Mesendoderm (in vitro differentiated cells): ENCODE data around the gene GAK.

Experiments
- DNase-seq: peaks from one replicate; pipeline ENCODE4 v3.0.0; 2013
- H2AK5ac ChIP-seq: 2 replicates; pipeline ENCODE4 v1.6.1; 2013; ENCODE audit warnings: low read length, inconsistent platforms
- H2BK120ac ChIP-seq: 2 replicates; pipeline ENCODE4 v1.6.1; 2013; ENCODE audit warnings: low read depth, mild to moderate bottlenecking, low read length, moderate library complexity, mixed read lengths
- H2BK15ac ChIP-seq: replicated peaks from 2 replicates; pipeline ENCODE4 v1.6.1; 2013; ENCODE audit warnings: low read depth, mild to moderate bottlenecking, moderate library complexity
- H2BK5ac ChIP-seq: 2 replicates; pipeline ENCODE4 v1.6.1; 2013; ENCODE audit warnings: low read length, inconsistent platforms
- H3K18ac ChIP-seq: 2 replicates; pipeline ENCODE4 v1.6.1; 2013; ENCODE audit warnings: mild to moderate bottlenecking, low read length, mixed read lengths
- H3K23ac ChIP-seq: one replicate; pipeline ENCODE4 v1.6.1; 2013; ENCODE audit warnings: low read length
- H3K27ac ChIP-seq: 2 replicates; pipeline ENCODE4 v1.5.1; 2013; ENCODE audit warnings: low read depth, mild to moderate bottlenecking, inconsistent platforms, low read length, moderate library complexity
- H3K27me3 ChIP-seq: 2 replicates; pipeline ENCODE4 v1.6.1; 2013; ENCODE audit warnings: low read length, control low read depth, mild to moderate bottlenecking, inconsistent platforms; ENCODE audit not compliant: insufficient read depth, poor library complexity
- H3K36me3 ChIP-seq: 2 replicates; pipeline ENCODE4 v1.6.1; 2013; ENCODE audit warnings: low read length, inconsistent platforms; ENCODE audit not compliant: control insufficient read depth, insufficient read depth
- H3K4ac ChIP-seq: one replicate; pipeline ENCODE4 v1.6.1; 2013; ENCODE audit warnings: low read depth, mild to moderate bottlenecking, low read length, moderate library complexity
- H3K4me1 ChIP-seq: 2 replicates; pipeline ENCODE4 v1.6.1; 2013; ENCODE audit warnings: low read depth, low read length, inconsistent platforms; ENCODE audit not compliant: control insufficient read depth
- H3K4me2 ChIP-seq: 2 replicates; pipeline ENCODE4 v1.6.1; 2013; ENCODE audit warnings: low read length
- H3K4me3 ChIP-seq: 2 replicates; pipeline ENCODE4 v1.5.1; 2013; ENCODE audit warnings: mild to moderate bottlenecking, low read length
- H3K56ac ChIP-seq: one replicate; pipeline ENCODE4 v1.6.1; 2013; ENCODE audit warnings: low read length
- H3K79me1 ChIP-seq: 2 replicates; pipeline ENCODE4 v1.6.1; 2013; ENCODE audit warnings: low read length, inconsistent platforms
- H3K79me2 ChIP-seq: 2 replicates; pipeline ENCODE4 v1.6.1; 2013; ENCODE audit warnings: mild to moderate bottlenecking, low read length; ENCODE audit not compliant: control insufficient read depth, insufficient read depth
- H3K9ac ChIP-seq: 2 replicates; pipeline ENCODE4 v1.6.1; 2013; ENCODE audit warnings: low read length, inconsistent platforms
- H4K5ac ChIP-seq: one replicate; pipeline ENCODE4 v1.6.1; 2013; ENCODE audit warnings: low read length
- H4K8ac ChIP-seq: one replicate; pipeline ENCODE4 v1.6.1; 2013; ENCODE audit warnings: low read depth, mild to moderate bottlenecking, control low read depth, low read length, moderate library complexity
- WGBS: extraction: QIAGEN DNeasy Blood & Tissue Kit; methylation state at CpG from one replicate; pipeline ENCODE4 v1.1.7; 2013; ENCODE audit warnings: low lambda C conversion rate, missing lambda C conversion rate; ENCODE audit not compliant: insufficient coverage; ENCODE audit errors: extremely low coverage; 5-methylcytosine and 5-hydroxymethylcytosine counted together

The GAK gene

GRCh38 chr4:914531-914930 is 17.6 kb downstream of the GAK start:
- H3K4me3 ChIP-seq: no peak overlapping the region
- no CpG with 5 or more reads among the region's 21 CpGs for WGBS
- H2AK5ac ChIP-seq: no peak overlapping the region
- no peak overlapping the region for H3K27ac ChIP-seq
- H4K8ac ChIP-seq: no peak overlapping the region
- no peaks in the 10 kb centered on the region for H3K27me3 ChIP-seq
- H3K4me2 ChIP-seq: no peak overlapping the region
- H3K4me1 ChIP-seq: no peaks in the 10 kb centered on the region
- H2BK15ac ChIP-seq: no peak overlapping the region
- H3K36me3 ChIP-seq: no peaks in the 10 kb centered on the region
- no peak overlapping the region for H3K23ac ChIP-seq
- no peak for DNase-seq
- H3K79me2 ChIP-seq: peaks cover 23% of the 10 kb centered on the region
- H3K79me1 ChIP-seq: peaks cover 17% of the 10 kb centered on the region
- H3K18ac ChIP-seq: no peak overlapping the region
- H2BK5ac ChIP-seq: no peak overlapping the region
- H3K4ac ChIP-seq: no peak overlapping the region
- H3K9ac ChIP-seq: no peak overlapping the region
- no peak overlapping the region for H3K56ac ChIP-seq
- no peak overlapping the region for H4K5ac ChIP-seq
- H2BK120ac ChIP-seq: no peak overlapping the region

- Histone ChIP-seq H3K18ac (no peak overlapping the region), H3K4me3 (no peak overlapping the region), H2BK15ac (no peak overlapping the region), H4K8ac (no peak overlapping the region), H4K5ac (no peak overlapping the region), H3K56ac (no peak overlapping the region), H3K27ac (no peak overlapping the region), H2BK5ac (no peak overlapping the region), H3K4me2 (no peak overlapping the region), H3K79me2 (peaks cover 19% of the 10 kb centered on the region), H3K36me3 (no peaks in the 10 kb centered on the region), H3K23ac (no peak overlapping the region), H2BK120ac (no peak overlapping the region), H3K4ac (no peak overlapping the region), H3K4me1 (no peaks in the 10 kb centered on the region), H3K9ac (no peak overlapping the region), H2AK5ac (no peak overlapping the region), H3K79me1 (peaks cover 13% of the 10 kb centered on the region), H3K27me3 (no peaks in the 10 kb centered on the region)
- no CpG with 5 or more reads among the region's 4 CpGs for WGBS
- DNase-seq: no peak
These were observed 18.9 kb downstream of the GAK start for GRCh38 chr4:913280-913618.

- Histone ChIP-seq H3K4me2 (no peak overlapping the region), H3K4ac (no peak overlapping the region), H3K9ac (no peak overlapping the region), H3K4me3 (no peak overlapping the region), H3K27ac (no peak overlapping the region), H3K56ac (no peak overlapping the region), H4K8ac (no peak overlapping the region), H3K79me1 (peaks cover 13% of the 10 kb centered on the region), H3K27me3 (no peaks in the 10 kb centered on the region), H3K36me3 (no peaks in the 10 kb centered on the region), H2BK5ac (no peak overlapping the region), H3K18ac (no peak overlapping the region), H4K5ac (no peak overlapping the region), H3K23ac (no peak overlapping the region), H3K79me2 (peaks cover 18% of the 10 kb centered on the region), H2BK15ac (no peak overlapping the region), H2BK120ac (no peak overlapping the region), H3K4me1 (no peaks in the 10 kb centered on the region), H2AK5ac (no peak overlapping the region)
- no peak for DNase-seq
- WGBS: no CpG with 5 or more reads among the region's 19 CpGs
These were observed 19.4 kb downstream of the GAK start for GRCh38 chr4:912548-913279.

- Histone ChIP-seq H3K27ac (no peak overlapping the region), H3K27me3 (no peaks in the 10 kb centered on the region), H3K79me2 (peaks cover 15% of the 10 kb centered on the region), H3K9ac (no peak overlapping the region), H3K4me3 (no peak overlapping the region), H3K56ac (no peak overlapping the region), H3K4ac (no peak overlapping the region), H3K36me3 (no peaks in the 10 kb centered on the region), H3K18ac (no peak overlapping the region), H3K4me1 (no peaks in the 10 kb centered on the region), H3K23ac (no peak overlapping the region), H3K4me2 (no peak overlapping the region), H2BK15ac (no peak overlapping the region), H4K5ac (no peak overlapping the region), H3K79me1 (peaks cover 12% of the 10 kb centered on the region), H2BK5ac (no peak overlapping the region), H2BK120ac (no peak overlapping the region), H4K8ac (no peak overlapping the region), H2AK5ac (no peak overlapping the region)
- no CpG with 5 or more reads among the region's 29 CpGs for WGBS
- no peak for DNase-seq
These were observed 20.1 kb downstream of the GAK start for GRCh38 chr4:911871-912490.

GRCh38 chr4:911221-911751 is 20.8 kb downstream of the GAK start:
- H3K23ac ChIP-seq: no peak overlapping the region
- H2AK5ac ChIP-seq: no peak overlapping the region
- H3K9ac ChIP-seq: no peak overlapping the region
- no peak overlapping the region for H3K4me3 ChIP-seq
- H4K5ac ChIP-seq: no peak overlapping the region
- H4K8ac ChIP-seq: no peak overlapping the region
- H3K4me1 ChIP-seq: no peaks in the 10 kb centered on the region
- H3K4me2 ChIP-seq: no peak overlapping the region
- no peaks in the 10 kb centered on the region for H3K27me3 ChIP-seq
- DNase-seq: no peak
- H3K4ac ChIP-seq: no peak overlapping the region
- no peak overlapping the region for H2BK5ac ChIP-seq
- peaks cover 10% of the 10 kb centered on the region for H3K79me2 ChIP-seq
- no CpG with 5 or more reads among the region's 23 CpGs for WGBS
- peaks cover 9% of the 10 kb centered on the region for H3K79me1 ChIP-seq
- no peak overlapping the region for H2BK15ac ChIP-seq
- H3K18ac ChIP-seq: no peak overlapping the region
- no peak overlapping the region for H3K27ac ChIP-seq
- no peaks in the 10 kb centered on the region for H3K36me3 ChIP-seq
- no peak overlapping the region for H2BK120ac ChIP-seq
- no peak overlapping the region for H3K56ac ChIP-seq
